A673 (cell line): ENCODE data around the gene SYNC.
"Not testable (repeated sequence)": the region's sequence is repeated elsewhere in the genome, so short reads cannot be mapped to it uniquely, and the experiment has no call there.

Source experiments
- CTCF ChIP-seq: fragments of 300-800, 200-600 bp; sonication (generic); conservative IDR thresholded peaks from 2 replicates; pipeline ENCODE4 v1.5.1; 2017; ENCODE audit warnings: low read depth, mild to moderate bottlenecking, antibody characterized with exemption, low read length, moderate library complexity, mixed read lengths
- EZH2 ChIP-seq: fragments of 200-600 bp; sonication (generic); IDR thresholded peaks from 2 replicates; pipeline ENCODE4 v1.6.1; 2017; ENCODE audit warnings: borderline replicate concordance, low read depth, mild to moderate bottlenecking, mixed read lengths, antibody characterized with exemption, low read length; ENCODE audit not compliant: poor library complexity, severe bottlenecking

GRCh38 chr1:32642292-32642827 lies 60.2 kb downstream of the SYNC start:
- not testable (repeated sequence) for TF ChIP-seq CTCF, EZH2
